GM19240 (cell line): ENCODE results near the gene UFSP2.
"Not testable (repeated sequence)": the region's sequence is repeated elsewhere in the genome, so short reads cannot be mapped to it uniquely, and the experiment has no call there.

ENCODE experiments used
- DNase-seq: peaks from one replicate; pipeline ENCODE4 v3.0.0; 2011; ENCODE audit warnings: low spot score; ENCODE audit not compliant: insufficient read length

UFSP2 gene

GRCh38 chr4:185384061-185384460 is 41.7 kb downstream of the UFSP2 start:
- DNase-seq, result no peak

- DNase-seq, result no peak
Measured at GRCh38 chr4:185383451-185383850, 42.3 kb downstream of the UFSP2 start.

GRCh38 chr4:185382754-185383153 is 43.0 kb downstream of the UFSP2 start:
- no peak for DNase-seq

GRCh38 chr4:185381288-185382196 is 44.2 kb downstream of the UFSP2 start:
- no peak for DNase-seq

- DNase-seq, result no peak
Measured at GRCh38 chr4:185380320-185380719, 45.4 kb downstream of the UFSP2 start.

GRCh38 chr4:185379326-185380295 is 46.2 kb downstream of the UFSP2 start:
- DNase-seq, result no peak

- no peak for DNase-seq
Measured at GRCh38 chr4:185378264-185378663, 47.5 kb downstream of the UFSP2 start.

GRCh38 chr4:185374573-185374972 is 51.2 kb downstream of the UFSP2 start:
- DNase-seq, result no peak

GRCh38 chr4:185374027-185374426 is 51.7 kb downstream of the UFSP2 start:
- no peak for DNase-seq

GRCh38 chr4:185371702-185372101 is 54.1 kb downstream of the UFSP2 start:
- no peak for DNase-seq

- DNase-seq, result no peak
Measured at GRCh38 chr4:185370268-185370949, 55.4 kb downstream of the UFSP2 start.

- DNase-seq, result no peak
Measured at GRCh38 chr4:185369731-185370130, 56.0 kb downstream of the UFSP2 start.

GRCh38 chr4:185364886-185365285 is 60.9 kb downstream of the UFSP2 start:
- DNase-seq, result no peak

GRCh38 chr4:185363251-185363650 is 62.5 kb downstream of the UFSP2 start:
- no peak for DNase-seq

- DNase-seq, result not testable (repeated sequence)
Measured at GRCh38 chr4:185362570-185362969, 63.2 kb downstream of the UFSP2 start.

GRCh38 chr4:185361872-185362271 is 63.9 kb downstream of the UFSP2 start:
- DNase-seq, result no peak

- DNase-seq, result no peak
Measured at GRCh38 chr4:185359767-185360446, 65.9 kb downstream of the UFSP2 start.

GRCh38 chr4:185358959-185359358 is 66.8 kb downstream of the UFSP2 start:
- DNase-seq, result no peak

- no peak for DNase-seq
Measured at GRCh38 chr4:185358514-185358913, 67.2 kb downstream of the UFSP2 start.

GRCh38 chr4:185357733-185358440 is 67.9 kb downstream of the UFSP2 start:
- DNase-seq, result no peak
